Naive B cell (primary cell): ENCODE results near the gene SULT1C3. TPM values are rescaled to one million over a fixed set of nuclear protein-coding genes. Genes with fewer than 3 reads are reported as not detected.

Experiments
- ATAC-seq, 2 donors: fragments of 150-1000 bp; cut with Tn5 transposase; 2 replicates each; pipeline ENCODE4 v1.10.0; 2021; ENCODE audit warnings: low read depth in 2 of 2, mild to moderate bottlenecking in 2 of 2, moderate library complexity in 2 of 2
- DNase-seq: peaks from one replicate; pipeline ENCODE4 v3.0.0; 2022
- H3K27ac Mint-ChIP-seq, 6 donors: one replicate each; pipeline ENCODE4 v1.8.0; 2020 to 2022; ENCODE audit warnings: mild to moderate bottlenecking in 6 of 6, mixed read lengths in 6 of 6, moderate library complexity in 5 of 6, inconsistent platforms in 2 of 6
- H3K27me3 Mint-ChIP-seq, 3 donors: one replicate each; pipeline ENCODE4 v1.8.0; 2021 to 2022; ENCODE audit warnings: mixed read lengths in 3 of 3, mild to moderate bottlenecking in 1 of 3
- H3K36me3 Mint-ChIP-seq, 2 donors: one replicate each; pipeline ENCODE4 v1.8.0; 2020 to 2022; ENCODE audit warnings: mixed read lengths in 2 of 2, inconsistent platforms in 1 of 2, mild to moderate bottlenecking in 1 of 2
- H3K4me1 Mint-ChIP-seq, 3 donors: one replicate each; pipeline ENCODE4 v1.8.0; 2020 to 2022; ENCODE audit warnings: mixed read lengths in 3 of 3, inconsistent platforms in 1 of 3, mild to moderate bottlenecking in 1 of 3, moderate library complexity in 1 of 3
- H3K4me3 Mint-ChIP-seq, 8 donors: one replicate each; pipeline ENCODE4 v1.8.0; 2020 to 2022; ENCODE audit warnings: mild to moderate bottlenecking in 8 of 8, mixed read lengths in 8 of 8, moderate library complexity in 8 of 8, inconsistent platforms in 2 of 8
- H3K9me3 Mint-ChIP-seq, 7 donors: one replicate each; pipeline ENCODE4 v1.8.0; 2020 to 2022; ENCODE audit warnings: mixed read lengths in 7 of 7, mild to moderate bottlenecking in 5 of 7, inconsistent platforms in 2 of 7, moderate library complexity in 1 of 7
- polyA plus RNA-seq, 6 donors: library from polyadenylated mRNA; unstranded; fragments of 300-500 nt; fragmentation: Illumina TruSeq; gene quantifications; one replicate each; pipeline ENCODE4 v1.2.3, GENCODE V29; 2021; ENCODE audit warnings: low read depth in 6 of 6

SULT1C3 gene
- polyA plus RNA-seq, 6 donors from 2014 or later = not detected

- DNase-seq = no peak
- H3K36me3 Mint-ChIP-seq = peaks cover 0 to 13% of the 10 kb centered on the region in 2 donors
- peaks cover 5 to 32% (median 15%) of the 10 kb centered on the region in 7 donors for H3K9me3 Mint-ChIP-seq
- H3K27me3 Mint-ChIP-seq = peaks cover 0 to 8% (median 1%) of the 10 kb centered on the region in 3 donors
- H3K4me1 Mint-ChIP-seq = no peaks in the 10 kb centered on the region
- ATAC-seq = no peak
- H3K27ac Mint-ChIP-seq = no peak overlapping the region
- no peak overlapping the region for H3K4me3 Mint-ChIP-seq
Observed at GRCh38 chr2:108224022-108224421, 15.7 kb upstream of the SULT1C3 start.

GRCh38 chr2:108226564-108226963 is 13.2 kb upstream of the SULT1C3 start:
- Mint-ChIP-seq H3K4me1 (no peaks in the 10 kb centered on the region), H3K27ac (no peak overlapping the region), H3K36me3 (peaks cover 0 to 13% of the 10 kb centered on the region in 2 donors), H3K27me3 (peaks cover 0 to 15% (median 4%) of the 10 kb centered on the region in 3 donors), H3K4me3 (no peak overlapping the region), H3K9me3 (peaks cover 5 to 32% (median 15%) of the 10 kb centered on the region in 7 donors)
- DNase-seq (no peak), ATAC-seq (no peak)

GRCh38 chr2:108228006-108228405 is 11.8 kb upstream of the SULT1C3 start:
- DNase-seq (no peak), ATAC-seq (no peak)
- Mint-ChIP-seq H3K9me3 (peaks cover 5 to 24% (median 11%) of the 10 kb centered on the region in 7 donors), H3K4me3 (no peak overlapping the region), H3K4me1 (no peaks in the 10 kb centered on the region), H3K27me3 (peaks cover 0 to 15% (median 4%) of the 10 kb centered on the region in 3 donors), H3K36me3 (peaks cover 0 to 10% of the 10 kb centered on the region in 2 donors), H3K27ac (no peak overlapping the region)

- peaks cover 0 to 15% (median 4%) of the 10 kb centered on the region in 3 donors for H3K27me3 Mint-ChIP-seq
- peaks cover 0 to 5% of the 10 kb centered on the region in 2 donors for H3K36me3 Mint-ChIP-seq
- no peak overlapping the region for H3K4me3 Mint-ChIP-seq
- H3K9me3 Mint-ChIP-seq = peaks cover 3 to 19% (median 6%) of the 10 kb centered on the region in 7 donors
- no peaks in the 10 kb centered on the region for H3K4me1 Mint-ChIP-seq
- ATAC-seq (no peak), DNase-seq (no peak)
- H3K27ac Mint-ChIP-seq = no peak overlapping the region
Observed at GRCh38 chr2:108228537-108228936, 11.2 kb upstream of the SULT1C3 start.

- peaks cover 0 to 15% (median 3%) of the 10 kb centered on the region in 7 donors for H3K9me3 Mint-ChIP-seq
- no peak overlapping the region for H3K4me3 Mint-ChIP-seq
- H3K27me3 Mint-ChIP-seq = peaks cover 0 to 15% (median 4%) of the 10 kb centered on the region in 3 donors
Observed at GRCh38 chr2:108229875-108230274, 9.9 kb upstream of the SULT1C3 start.

GRCh38 chr2:108235577-108235976 is 4.2 kb upstream of the SULT1C3 start:
- Mint-ChIP-seq H3K27ac (no peak overlapping the region), H3K36me3 (peaks cover 0 to 6% of the 10 kb centered on the region in 2 donors), H3K27me3 (no peaks in the 10 kb centered on the region), H3K9me3 (peaks cover 0 to 45% (median 15%) of the 10 kb centered on the region in 7 donors), H3K4me1 (no peaks in the 10 kb centered on the region), H3K4me3 (no peak overlapping the region)
- DNase-seq = no peak
- ATAC-seq = no peak

More at GRCh38 chr2:108229875-108230274, 9.9 kb upstream of the SULT1C3 start:
- DNase-seq = no peak
- Mint-ChIP-seq H3K27ac (no peak overlapping the region), H3K4me1 (no peaks in the 10 kb centered on the region), H3K36me3 (peaks cover 0 to 4% of the 10 kb centered on the region in 2 donors)
- no peak for ATAC-seq

GRCh38 chr2:108236676-108237335 is 3.0 kb upstream of the SULT1C3 start:
- H3K4me1 Mint-ChIP-seq = no peaks in the 10 kb centered on the region
- H3K27me3 Mint-ChIP-seq = no peaks in the 10 kb centered on the region
- H3K4me3 Mint-ChIP-seq = no peak overlapping the region
- H3K36me3 Mint-ChIP-seq = peaks cover 0 to 6% of the 10 kb centered on the region in 2 donors
- no peak for ATAC-seq
- DNase-seq = no peak
- H3K9me3 Mint-ChIP-seq = peaks cover 0 to 56% (median 15%) of the 10 kb centered on the region in 7 donors
- H3K27ac Mint-ChIP-seq = no peak overlapping the region

- Mint-ChIP-seq H3K4me3 (no peak overlapping the region), H3K4me1 (no peaks in the 10 kb centered on the region), H3K36me3 (no peaks in the 10 kb centered on the region), H3K27ac (no peak overlapping the region), H3K9me3 (peaks cover 3 to 52% (median 13%) of the 10 kb centered on the region in 7 donors), H3K27me3 (peaks cover 0 to 6% (median 0%) of the 10 kb centered on the region in 3 donors)
- DNase-seq (no peak), ATAC-seq (no peak)
Observed at GRCh38 chr2:108240966-108241365, 1.2 kb downstream of the SULT1C3 start.

GRCh38 chr2:108243566-108243965 is 3.8 kb downstream of the SULT1C3 start:
- Mint-ChIP-seq H3K36me3 (no peaks in the 10 kb centered on the region), H3K9me3 (peaks cover 0 to 30% (median 4%) of the 10 kb centered on the region in 7 donors), H3K4me1 (no peaks in the 10 kb centered on the region), H3K27me3 (peaks cover 0 to 13% (median 6%) of the 10 kb centered on the region in 3 donors), H3K27ac (no peak overlapping the region), H3K4me3 (no peak overlapping the region)
- DNase-seq (no peak), ATAC-seq (no peak)

GRCh38 chr2:108244667-108245414 is 5.1 kb downstream of the SULT1C3 start:
- DNase-seq (no peak), ATAC-seq (no peak)
- H3K4me3 Mint-ChIP-seq = no peak overlapping the region
- no peaks in the 10 kb centered on the region for H3K36me3 Mint-ChIP-seq
- H3K27me3 Mint-ChIP-seq = peaks cover 0 to 13% (median 6%) of the 10 kb centered on the region in 3 donors
- peaks cover 0 to 29% (median 4%) of the 10 kb centered on the region in 7 donors for H3K9me3 Mint-ChIP-seq
- H3K27ac Mint-ChIP-seq = no peak overlapping the region
- H3K4me1 Mint-ChIP-seq = no peaks in the 10 kb centered on the region

GRCh38 chr2:108253106-108253505 is 13.3 kb downstream of the SULT1C3 start:
- no peak overlapping the region for H3K27ac Mint-ChIP-seq
- H3K4me1 Mint-ChIP-seq = no peaks in the 10 kb centered on the region
- peaks cover under 1 to 16% (median 8%) of the 10 kb centered on the region in 3 donors for H3K27me3 Mint-ChIP-seq
- ATAC-seq (no peak), DNase-seq (no peak)
- no peaks in the 10 kb centered on the region for H3K9me3 Mint-ChIP-seq
- H3K36me3 Mint-ChIP-seq = no peaks in the 10 kb centered on the region
- H3K4me3 Mint-ChIP-seq = no peak overlapping the region

GRCh38 chr2:108257757-108258331 is 18.1 kb downstream of the SULT1C3 start:
- Mint-ChIP-seq H3K9me3 (no peaks in the 10 kb centered on the region), H3K4me3 (no peak overlapping the region), H3K27ac (no peak overlapping the region), H3K36me3 (no peaks in the 10 kb centered on the region), H3K27me3 (peaks cover 0 to 8% (median 0%) of the 10 kb centered on the region in 3 donors), H3K4me1 (no peaks in the 10 kb centered on the region)
- no peak for ATAC-seq
- DNase-seq = no peak

GRCh38 chr2:108260773-108261172 is 21.0 kb downstream of the SULT1C3 start:
- Mint-ChIP-seq H3K4me3 (no peak overlapping the region), H3K27me3 (peaks cover 0 to 5% (median 5%) of the 10 kb centered on the region in 3 donors), H3K9me3 (no peaks in the 10 kb centered on the region), H3K27ac (no peak overlapping the region), H3K4me1 (no peaks in the 10 kb centered on the region), H3K36me3 (no peaks in the 10 kb centered on the region)
- no peak for ATAC-seq
- DNase-seq = no peak
